GM23248 (cell line): ENCODE results near the gene HDGFL2. TPM values are rescaled to one million over a fixed set of nuclear protein-coding genes. Genes with fewer than 3 reads are reported as not detected.
"Not testable (repeated sequence)": the region's sequence is repeated elsewhere in the genome, so short reads cannot be mapped to it uniquely, and the experiment has no call there.

Experiments
- DNase-seq: peaks from one replicate; pipeline ENCODE4 v3.0.0-alpha.2; 2015
- H2AFZ ChIP-seq: fragments of 200-600 bp; sonication (generic); 2 replicates; pipeline ENCODE4 v1.6.1; 2016; ENCODE audit warnings: antibody characterized with exemption
- H3F3A ChIP-seq: fragments of 200-600 bp; sonication (generic); 2 replicates; pipeline ENCODE4 v1.6.1; 2016; ENCODE audit warnings: mild to moderate bottlenecking, antibody characterized with exemption, mixed run types; ENCODE audit not compliant: insufficient read depth
- H3K27ac ChIP-seq: fragments of 200-600 bp; sonication (generic); 2 replicates; pipeline ENCODE4 v1.5.1; 2016; ENCODE audit warnings: mild to moderate bottlenecking
- H3K27me3 ChIP-seq: fragments of 200-600 bp; sonication (generic); replicated peaks from 2 replicates; pipeline ENCODE4 v1.6.1; 2016; ENCODE audit warnings: mild to moderate bottlenecking; ENCODE audit not compliant: insufficient read depth
- H3K36me3 ChIP-seq: fragments of 200-600 bp; sonication (generic); 2 replicates; pipeline ENCODE4 v1.6.1; 2016; ENCODE audit warnings: low read depth, mild to moderate bottlenecking
- H3K4me1 ChIP-seq: fragments of 200-600 bp; sonication (generic); 2 replicates; pipeline ENCODE4 v1.6.1; 2016; ENCODE audit warnings: mild to moderate bottlenecking; ENCODE audit not compliant: insufficient read depth
- H3K4me2 ChIP-seq: fragments of 200-600 bp; sonication (generic); one replicate; pipeline ENCODE4 v1.6.1; 2016; ENCODE audit warnings: mild to moderate bottlenecking; ENCODE audit not compliant: unreplicated experiment
- H3K4me3 ChIP-seq: fragments of 200-600 bp; sonication (generic); 2 replicates; pipeline ENCODE4 v1.5.1; 2016; ENCODE audit warnings: mild to moderate bottlenecking
- H3K79me2 ChIP-seq: fragments of 200-600 bp; sonication (generic); 2 replicates; pipeline ENCODE4 v1.6.1; 2016; ENCODE audit warnings: mild to moderate bottlenecking; ENCODE audit not compliant: insufficient read depth
- H3K9ac ChIP-seq: fragments of 200-600 bp; sonication (generic); 2 replicates; pipeline ENCODE4 v1.6.1; 2016; ENCODE audit warnings: mild to moderate bottlenecking
- H3K9me2 ChIP-seq: fragments of 200-600 bp; sonication (generic); 2 replicates; pipeline ENCODE4 v1.6.1; 2016; ENCODE audit warnings: mixed run types, mild to moderate bottlenecking, moderate library complexity; ENCODE audit not compliant: insufficient read depth
- H3K9me3 ChIP-seq: fragments of 200-600 bp; sonication (generic); one replicate; pipeline ENCODE4 v1.6.1; 2017; ENCODE audit warnings: low read depth
- H4K20me1 ChIP-seq: fragments of 200-600 bp; sonication (generic); 2 replicates; pipeline ENCODE4 v1.6.0; 2016; ENCODE audit not compliant: insufficient read depth
- EZH2 ChIP-seq: fragments of 200-600 bp; sonication (generic); IDR thresholded peaks from 2 replicates; pipeline ENCODE4 v1.6.1; 2018; ENCODE audit warnings: antibody characterized with exemption, mild to moderate bottlenecking; ENCODE audit not compliant: insufficient read depth, poor library complexity, severe bottlenecking
- EZH2phosphoT487 ChIP-seq: fragments of 200-600 bp; sonication (generic); IDR thresholded peaks from 2 replicates; pipeline ENCODE4 v1.6.1; 2018; ENCODE audit warnings: antibody characterized with exemption, moderate library complexity, mild to moderate bottlenecking, low read depth; ENCODE audit not compliant: insufficient read depth
- WGBS, 2 experiments: methylation state at CpG; one replicate each; pipeline ENCODE4 v1.1.6; 2015 to 2017; ENCODE audit warnings: low lambda C conversion rate in 2 of 2, low coverage in 1 of 2; ENCODE audit errors: missing lambda C conversion rate in 2 of 2; 5-methylcytosine and 5-hydroxymethylcytosine counted together
- in situ Hi-C: fragments of 300-500 bp; cut with MboI; formaldehyde crosslinking; loops from 2 replicates; pipeline ENCODE4 v1.15.0; 2020
- polyA plus RNA-seq: library from polyadenylated mRNA; unstranded; fragments of >200 nt; fragmentation: Nextera tagmentation; extraction: Ambion mirVana; gene quantifications from 2 replicates; pipeline ENCODE4 v1.2.1, GENCODE V29; 2016
- total RNA-seq: library from RNA; depleted of rRNA; stranded (reverse); fragments of >200 nt; shearing (Covaris generic); gene quantifications from 2 replicates; pipeline ENCODE4 v1.2.3, GENCODE V29; 2014

Gene HDGFL2
- total and polyA plus RNA-seq, 2 experiments from 2014 or later = 23.0 to 50.7 TPM

DNA sequence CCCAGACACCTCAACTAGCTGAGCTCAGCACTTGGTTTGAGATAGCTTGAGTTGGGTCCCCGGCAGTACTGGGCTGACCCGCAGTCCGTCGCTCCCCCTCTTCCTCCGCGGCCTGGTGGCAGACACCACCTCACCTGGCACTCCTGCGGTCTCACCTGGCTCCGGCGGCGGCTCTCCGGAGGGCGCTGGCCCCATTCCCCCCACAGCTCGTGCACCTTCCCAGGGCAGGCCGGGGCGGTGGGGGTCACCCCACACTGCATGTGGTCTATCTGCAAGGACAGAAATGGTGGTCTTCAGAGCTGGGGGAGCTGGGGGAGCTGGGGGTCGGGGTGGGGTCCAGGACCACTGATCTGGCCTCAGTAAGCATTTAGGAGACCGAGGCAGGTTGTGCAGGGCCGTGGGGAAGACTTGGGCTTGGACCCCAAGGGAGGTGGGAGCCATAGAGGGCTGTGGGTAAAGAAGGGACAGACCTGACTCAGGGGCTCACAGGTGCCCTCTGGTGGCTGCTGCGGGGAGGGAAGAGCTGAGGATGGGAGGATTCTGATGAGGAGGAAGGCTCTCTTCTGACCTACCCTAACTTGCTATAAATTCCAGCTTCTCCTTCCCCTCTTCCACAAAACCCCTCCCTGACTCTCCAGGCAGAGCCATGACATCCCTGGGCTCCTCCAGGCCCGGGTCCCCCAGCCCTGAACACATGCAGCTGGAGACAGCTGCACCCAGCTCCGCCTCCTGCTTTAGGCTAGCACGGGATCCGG is 52.9 kb downstream of the HDGFL2 start:
- Histone ChIP-seq H2AFZ (no peak overlapping the region), H3K27me3 (no peaks in the 10 kb centered on the region)
- WGBS, 2 experiments = 41 to 48% methylated on average over 20 to 23 of the region's 23 CpGs

DNA sequence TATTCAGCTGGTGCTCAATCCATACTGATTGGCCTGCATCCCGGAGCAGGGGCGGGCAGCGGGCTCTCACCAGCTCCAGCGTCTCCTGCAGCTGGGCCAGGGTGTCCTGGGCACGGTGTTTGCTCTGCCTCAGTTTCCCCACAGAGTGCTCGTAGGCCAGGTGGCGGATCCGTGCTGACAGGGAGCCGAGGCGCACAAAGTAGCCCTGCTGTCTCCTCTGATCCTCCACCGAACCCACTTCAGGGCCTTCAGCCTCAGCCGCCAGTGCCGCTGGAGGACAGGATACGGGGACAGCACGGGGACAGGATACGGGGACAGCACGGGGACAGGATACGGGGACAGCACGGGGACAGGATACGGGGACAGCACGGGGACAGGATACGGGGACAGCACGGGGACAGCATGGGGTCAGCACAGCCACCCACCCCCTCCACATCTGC is 53.5 kb downstream of the HDGFL2 start:
- no peaks in the 10 kb centered on the region for H3K4me1 ChIP-seq
- H2AFZ ChIP-seq = no peak overlapping the region
- no peak for DNase-seq
- H3K4me3 ChIP-seq = no peak overlapping the region
- TF ChIP-seq EZH2 = no peak
- TF ChIP-seq EZH2phosphoT487 = no peak
- no peaks in the 10 kb centered on the region for H3F3A ChIP-seq
- H3K36me3 ChIP-seq = no peaks in the 10 kb centered on the region
- no peaks in the 10 kb centered on the region for H3K27me3 ChIP-seq
- H4K20me1 ChIP-seq = no peaks in the 10 kb centered on the region
- H3K27ac ChIP-seq = no peak overlapping the region
- no peaks in the 10 kb centered on the region for H3K9me3 ChIP-seq
- in situ Hi-C loops = no loop called here
- 45 to 56% methylated on average over 10 to 23 of the region's 23 CpGs for WGBS, 2 experiments
- no peaks in the 10 kb centered on the region for H3K79me2 ChIP-seq
- H3K9me2 ChIP-seq = no peaks in the 10 kb centered on the region
- no peak overlapping the region for H3K4me2 ChIP-seq
- H3K9ac ChIP-seq = no peak overlapping the region

More for the DNA sequence above, 52.9 kb downstream of the HDGFL2 start:
- DNase-seq = peak; percentile 52
- no peaks in the 10 kb centered on the region for H3K9me2 ChIP-seq
- no peak overlapping the region for H3K27ac ChIP-seq
- H3K36me3 ChIP-seq = no peaks in the 10 kb centered on the region
- H3K79me2 ChIP-seq = no peaks in the 10 kb centered on the region
- no peak overlapping the region for H3K4me3 ChIP-seq
- H3K4me1 ChIP-seq = no peaks in the 10 kb centered on the region
- H3K9ac ChIP-seq = no peak overlapping the region
- H3K9me3 ChIP-seq = no peaks in the 10 kb centered on the region
- in situ Hi-C loops = no loop called here
- no peaks in the 10 kb centered on the region for H3F3A ChIP-seq
- H3K4me2 ChIP-seq = no peak overlapping the region
- no peak for TF ChIP-seq EZH2phosphoT487
- no peak for TF ChIP-seq EZH2
- no peaks in the 10 kb centered on the region for H4K20me1 ChIP-seq

DNA sequence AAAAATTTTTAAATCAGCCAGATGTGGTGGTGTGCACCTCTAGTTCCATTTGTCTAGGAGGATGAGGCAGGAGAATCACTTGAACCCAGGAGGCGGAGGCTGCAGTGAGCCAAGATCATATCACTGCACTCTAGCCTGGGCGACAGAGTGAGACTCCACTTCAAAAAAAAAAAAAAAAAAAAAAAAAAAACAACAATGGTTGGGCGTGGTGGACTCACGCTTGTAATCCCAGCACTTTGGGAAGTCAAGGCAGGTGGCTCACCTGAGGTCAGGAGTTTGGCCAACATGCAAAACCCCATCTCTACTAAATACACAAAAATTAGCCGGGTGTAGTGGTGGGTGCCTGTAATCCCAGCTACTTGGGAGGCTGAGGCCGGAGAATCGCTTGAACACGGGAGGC is 55.3 kb downstream of the HDGFL2 start:
- not testable (repeated sequence) for H3K9me3 ChIP-seq, H3K4me2 ChIP-seq

DNA sequence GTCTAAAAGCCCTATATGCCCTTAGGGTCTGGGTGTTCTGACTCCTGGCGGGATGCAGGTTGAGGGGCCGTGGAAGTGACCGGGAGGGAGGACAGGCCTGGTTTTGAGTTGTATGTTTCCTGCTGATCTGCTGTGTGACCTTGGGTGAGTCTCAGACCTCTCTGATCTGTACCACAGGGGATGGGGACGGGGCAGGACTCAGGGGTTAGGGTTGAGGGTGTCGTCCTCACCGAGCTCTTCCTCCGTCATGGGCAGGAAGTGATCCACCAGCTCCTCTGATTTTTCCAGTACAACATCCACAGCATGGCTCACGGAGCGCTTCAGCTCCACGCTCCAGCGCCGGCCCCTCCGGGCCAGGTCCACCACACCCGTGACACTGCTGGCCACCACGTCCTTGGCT is 56.7 kb downstream of the HDGFL2 start:
- in situ Hi-C loops = no loop called here
- no peaks in the 10 kb centered on the region for H3K4me1 ChIP-seq
- H4K20me1 ChIP-seq = no peaks in the 10 kb centered on the region
- no peak overlapping the region for H3K4me3 ChIP-seq
- H3K27me3 ChIP-seq = peaks cover 2% of the 10 kb centered on the region; the same call in 1 of the 2 replicates
- H3K79me2 ChIP-seq = no peaks in the 10 kb centered on the region
- no peak overlapping the region for H3K9ac ChIP-seq
- no peak for DNase-seq
- H3F3A ChIP-seq = no peaks in the 10 kb centered on the region
- no peak for TF ChIP-seq EZH2
- no peak for TF ChIP-seq EZH2phosphoT487
- H3K9me2 ChIP-seq = no peaks in the 10 kb centered on the region
- no peak overlapping the region for H3K4me2 ChIP-seq
- H2AFZ ChIP-seq = no peak overlapping the region
- no peak overlapping the region for H3K27ac ChIP-seq
- no peaks in the 10 kb centered on the region for H3K9me3 ChIP-seq
- no peaks in the 10 kb centered on the region for H3K36me3 ChIP-seq
- 70 to 71% methylated on average over 15 of the region's 15 CpGs for WGBS, 2 experiments

More for the DNA sequence above, 55.3 kb downstream of the HDGFL2 start:
- H3K9me2 ChIP-seq, H3F3A ChIP-seq, H3K4me1 ChIP-seq, H3K27me3 ChIP-seq, H3K79me2 ChIP-seq, H3K4me3 ChIP-seq, DNase-seq, H3K27ac ChIP-seq, H3K36me3 ChIP-seq, in situ Hi-C loops, H2AFZ ChIP-seq, H4K20me1 ChIP-seq, H3K9ac ChIP-seq: not testable (repeated sequence)
- WGBS, 2 experiments = 92 to 93% methylated on average over 7 to 8 of the region's 8 CpGs
